ENCODE measurements around the gene EYA2. TPM values are rescaled to one million over a fixed set of nuclear protein-coding genes. Genes with fewer than 3 reads are reported as not detected.

EYA2 gene
- total and polyA plus RNA-seq, 2 donors (not counting 3 experiments of a cell fraction or from before 2014, with no cell fraction given), result not detected

- H3K4me3 ChIP-seq (replicated peaks in 1 of 3; ENCODE audit: insufficient read depth in 1 of 3, low read depth in 1 of 3, low read length in 3 of 3), result no peak overlapping the region
- H3K36me3 ChIP-seq (ENCODE audit: control insufficient read depth in 2 of 2, extremely low read depth in 1 of 2, insufficient read depth in 2 of 2, low read length in 2 of 2), result peaks cover 29 to 49% of the 10 kb centered on the region in 2 experiments
- TF ChIP-seq POLR2A (IDR thresholded peaks at IDR 0.05; ENCODE audit: low read depth, low read length), result no peak
- no peak for TF ChIP-seq EZH2 (IDR thresholded peaks at IDR 0.05; ENCODE audit: borderline replicate concordance, low read depth, low read length, severe bottlenecking)
- TF ChIP-seq POLR2AphosphoS5 (IDR thresholded peaks at IDR 0.05; ENCODE audit: insufficient read depth, low read depth, low read length), result no peak
- no peak for TF ChIP-seq GATA2 (IDR thresholded peaks at IDR 0.05; ENCODE audit: insufficient read depth, insufficient read length, low read depth, low read length)
- no peak for TF ChIP-seq MYC (IDR thresholded peaks at IDR 0.05; ENCODE audit: low read depth, low read length)
- TF ChIP-seq, protein P1, sequence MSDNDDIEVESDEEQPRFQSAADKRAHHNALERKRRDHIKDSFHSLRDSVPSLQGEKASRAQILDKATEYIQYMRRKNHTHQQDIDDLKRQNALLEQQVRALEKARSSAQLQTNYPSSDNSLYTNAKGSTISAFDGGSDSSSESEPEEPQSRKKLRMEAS (IDR thresholded peaks at IDR 0.05; ENCODE audit: insufficient read depth, insufficient read length), result no peak
- no peak for TF ChIP-seq FOS (IDR thresholded peaks at IDR 0.05; ENCODE audit: borderline replicate concordance, insufficient read depth, low read length)
- TF ChIP-seq JUN (IDR thresholded peaks at IDR 0.05; ENCODE audit: borderline replicate concordance, insufficient read depth, insufficient read length, low read depth), result no peak
- TF ChIP-seq, protein P2, sequence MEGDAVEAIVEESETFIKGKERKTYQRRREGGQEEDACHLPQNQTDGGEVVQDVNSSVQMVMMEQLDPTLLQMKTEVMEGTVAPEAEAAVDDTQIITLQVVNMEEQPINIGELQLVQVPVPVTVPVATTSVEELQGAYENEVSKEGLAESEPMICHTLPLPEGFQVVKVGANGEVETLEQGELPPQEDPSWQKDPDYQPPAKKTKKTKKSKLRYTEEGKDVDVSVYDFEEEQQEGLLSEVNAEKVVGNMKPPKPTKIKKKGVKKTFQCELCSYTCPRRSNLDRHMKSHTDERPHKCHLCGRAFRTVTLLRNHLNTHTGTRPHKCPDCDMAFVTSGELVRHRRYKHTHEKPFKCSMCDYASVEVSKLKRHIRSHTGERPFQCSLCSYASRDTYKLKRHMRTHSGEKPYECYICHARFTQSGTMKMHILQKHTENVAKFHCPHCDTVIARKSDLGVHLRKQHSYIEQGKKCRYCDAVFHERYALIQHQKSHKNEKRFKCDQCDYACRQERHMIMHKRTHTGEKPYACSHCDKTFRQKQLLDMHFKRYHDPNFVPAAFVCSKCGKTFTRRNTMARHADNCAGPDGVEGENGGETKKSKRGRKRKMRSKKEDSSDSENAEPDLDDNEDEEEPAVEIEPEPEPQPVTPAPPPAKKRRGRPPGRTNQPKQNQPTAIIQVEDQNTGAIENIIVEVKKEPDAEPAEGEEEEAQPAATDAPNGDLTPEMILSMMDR (IDR thresholded peaks at IDR 0.05; ENCODE audit: extremely low read depth in 1 of 2, insufficient read depth in 1 of 2, low read depth in 1 of 2, low read length in 2 of 2), result no peak
- no TSS peak for BruUV-seq (replicated peaks)
- no peak for DNase-seq (ENCODE audit: low read depth, low spot score)
- no peaks in the 10 kb centered on the region for H4K20me1 ChIP-seq (replicated peaks; ENCODE audit: control insufficient read depth, extremely low read depth, insufficient read depth, low read length)
- H3K79me2 ChIP-seq (ENCODE audit: control insufficient read depth, insufficient read depth, low read length), result peaks cover 6% of the 10 kb centered on the region
- H3K27ac ChIP-seq (ENCODE audit: insufficient read depth, low read depth, low read length), result no peak overlapping the region
- H3K9me1 ChIP-seq (replicated peaks; ENCODE audit: control insufficient read depth, extremely low read depth, insufficient read depth, low read length), result no peaks in the 10 kb centered on the region
- dilution Hi-C loops (cut with MboI; ENCODE audit: extremely low pct_ligation_motif_present, low sequenced_read_pairs) (no loop called here), intact Hi-C loops (cut with micrococcal nuclease) (no loop called here)
- no peak overlapping the region for H2AFZ ChIP-seq (ENCODE audit: low read depth, low read length)
- H3K4me1 ChIP-seq (ENCODE audit: control insufficient read depth, extremely low read depth, insufficient read depth, low read length), result no peaks in the 10 kb centered on the region
- H3K9ac ChIP-seq (replicated peaks; ENCODE audit: extremely low read depth, insufficient read depth, low read length), result no peak overlapping the region
- H3K27me3 ChIP-seq (ENCODE audit: control insufficient read depth in 2 of 2, insufficient read depth in 2 of 2, low read length in 2 of 2), result no peaks in the 10 kb centered on the region
- POLR2A ChIA-PET, result no interaction called here
- no peak overlapping the region for H3K4me2 ChIP-seq (ENCODE audit: insufficient read depth, low read length)
- no peaks in the 10 kb centered on the region for H3K9me3 ChIP-seq (replicated peaks; ENCODE audit: control insufficient read depth, insufficient read depth, low read length)
- CTCF ChIA-PET, result interaction anchor here (0.7 to 9.3 kb wide), 4 partner anchors 14 to 397 kb away, joined by 3 to 68 read pairs (median 3); no protein-coding TSS in a partner anchor
- no peak for FAIRE-seq
These were observed 329.3 kb downstream of the EYA2 start for GRCh38 chr20:47223896-47224295.

Measured in endothelial cell of umbilical vein (primary cell).